Measurements from ENCODE around the gene CTNNBL1.

- TF ChIP-seq CTCF (IDR thresholded peaks at IDR 0.05): no peak
- TF ChIP-seq REST (IDR thresholded peaks at IDR 0.05; ENCODE audit: insufficient read depth in 1 of 2, low read depth in 2 of 2, low read length in 1 of 2): no peak
- no peak for TF ChIP-seq TCF7L2 (IDR thresholded peaks at IDR 0.05; ENCODE audit: low read depth, low read length)
These were observed 227.6 kb downstream of the CTNNBL1 start for GRCh38 chr20:37921341-37921929.

Data from Panc1 (cell line).